H1 (cell line): Measurements from ENCODE around the gene BCAS3.

ENCODE experiments used
- CEBPB ChIP-seq: IDR thresholded peaks from 2 replicates; pipeline ENCODE4 v1.6.1; 2012; ENCODE audit warnings: low read depth, low read length
- CHD2 ChIP-seq: IDR thresholded peaks from 2 replicates; pipeline ENCODE4 v1.6.1; 2012; ENCODE audit warnings: low read length, improper control_type of control experiment
- CREB1 ChIP-seq: IDR thresholded peaks from 2 replicates; pipeline ENCODE4 v1.6.1; 2012; ENCODE audit warnings: inconsistent platforms
- HDAC2 ChIP-seq, 2 experiments: fragments of 300-600 bp in 1 of 2; sonication (generic) in 1 of 2; IDR thresholded peaks; 2 replicates each; pipeline ENCODE4 v1.6.1; 2011 to 2012; ENCODE audit warnings: low read depth in 2 of 2, low read length in 2 of 2, mild to moderate bottlenecking in 2 of 2, moderate library complexity in 2 of 2, borderline replicate concordance in 1 of 2, inconsistent platforms in 1 of 2
- MAFK ChIP-seq: IDR thresholded peaks from 2 replicates; pipeline ENCODE4 v1.6.1; 2012; ENCODE audit warnings: low read depth, mild to moderate bottlenecking, improper control_type of control experiment, low read length
- POLR2AphosphoS5 ChIP-seq: IDR thresholded peaks from 2 replicates; pipeline ENCODE4 v1.6.1; 2011; ENCODE audit warnings: low read depth, low read length
- RAD21 ChIP-seq, 2 experiments: IDR thresholded peaks in 1 of 2; conservative IDR thresholded peaks in 1 of 2; 2 replicates each; pipeline ENCODE4 v1.6.1; 2011; ENCODE audit warnings: low read depth in 2 of 2, low read length in 2 of 2, improper control_type of control experiment in 1 of 2, inconsistent platforms in 1 of 2, mild to moderate bottlenecking in 1 of 2, moderate library complexity in 1 of 2
- RFX5 ChIP-seq: IDR thresholded peaks from 2 replicates; pipeline ENCODE4 v1.6.1; 2011; ENCODE audit warnings: low read depth, low read length, improper control_type of control experiment, borderline replicate concordance
- RXRA ChIP-seq: IDR thresholded peaks from 2 replicates; pipeline ENCODE4 v1.6.1; 2011; ENCODE audit warnings: low read depth, mild to moderate bottlenecking, low read length, moderate library complexity; ENCODE audit not compliant: insufficient read depth
- TF ChIP-seq, protein P1 (sequence below), 3 experiments: IDR thresholded peaks; 1 replicate in 2 of 3; 2 replicates in 1 of 3; pipeline versions ENCODE4 v1.5.1 to v1.6.1; 2011; ENCODE audit warnings: low read length in 3 of 3, mild to moderate bottlenecking in 3 of 3, inconsistent platforms in 2 of 3, low read depth in 1 of 3, moderate library complexity in 1 of 3; ENCODE audit not compliant: insufficient read depth in 1 of 3; ENCODE audit errors: control extremely low read depth in 1 of 3
- TF ChIP-seq, protein P2 (sequence below): fragments of 300-600 bp; sonication (generic); IDR thresholded peaks from 2 replicates; pipeline ENCODE4 v1.7.1; 2012; ENCODE audit warnings: low read length, moderate library complexity, mild to moderate bottlenecking, inconsistent platforms; ENCODE audit not compliant: insufficient replicate concordance

DNA sequence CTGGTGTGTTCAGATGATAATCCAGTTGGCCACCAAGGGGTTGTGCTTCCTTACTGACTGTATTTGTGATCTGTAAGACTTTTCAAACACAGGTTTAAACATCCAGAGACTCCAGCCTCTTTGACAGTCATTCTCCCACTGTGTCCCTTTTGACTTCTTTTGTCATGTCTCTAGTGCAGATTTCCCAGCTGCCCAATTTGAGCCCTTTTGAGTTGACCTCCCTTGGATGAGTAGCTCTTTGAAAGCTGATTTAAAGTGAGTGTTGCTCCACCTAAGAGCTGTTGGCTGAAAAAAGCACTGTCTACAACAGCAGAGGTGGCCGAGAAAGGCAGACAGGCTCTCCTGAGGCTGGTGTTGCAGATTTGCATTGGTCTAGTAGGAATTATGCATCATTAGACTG is 533.6 kb downstream of the BCAS3 start:
- TF ChIP-seq, protein P1, sequence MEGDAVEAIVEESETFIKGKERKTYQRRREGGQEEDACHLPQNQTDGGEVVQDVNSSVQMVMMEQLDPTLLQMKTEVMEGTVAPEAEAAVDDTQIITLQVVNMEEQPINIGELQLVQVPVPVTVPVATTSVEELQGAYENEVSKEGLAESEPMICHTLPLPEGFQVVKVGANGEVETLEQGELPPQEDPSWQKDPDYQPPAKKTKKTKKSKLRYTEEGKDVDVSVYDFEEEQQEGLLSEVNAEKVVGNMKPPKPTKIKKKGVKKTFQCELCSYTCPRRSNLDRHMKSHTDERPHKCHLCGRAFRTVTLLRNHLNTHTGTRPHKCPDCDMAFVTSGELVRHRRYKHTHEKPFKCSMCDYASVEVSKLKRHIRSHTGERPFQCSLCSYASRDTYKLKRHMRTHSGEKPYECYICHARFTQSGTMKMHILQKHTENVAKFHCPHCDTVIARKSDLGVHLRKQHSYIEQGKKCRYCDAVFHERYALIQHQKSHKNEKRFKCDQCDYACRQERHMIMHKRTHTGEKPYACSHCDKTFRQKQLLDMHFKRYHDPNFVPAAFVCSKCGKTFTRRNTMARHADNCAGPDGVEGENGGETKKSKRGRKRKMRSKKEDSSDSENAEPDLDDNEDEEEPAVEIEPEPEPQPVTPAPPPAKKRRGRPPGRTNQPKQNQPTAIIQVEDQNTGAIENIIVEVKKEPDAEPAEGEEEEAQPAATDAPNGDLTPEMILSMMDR (IDR thresholded peaks at IDR 0.05; ENCODE audit: control extremely low read depth in 1 of 3, insufficient read depth in 1 of 3, low read depth in 1 of 3, low read length in 3 of 3) = no peak
- TF ChIP-seq RAD21 (IDR thresholded peaks at IDR 0.05 in 1 of 2, conservative IDR thresholded peaks at IDR 0.05 in 1 of 2; ENCODE audit: low read depth in 2 of 2, low read length in 2 of 2) = no peak
- TF ChIP-seq CEBPB = no peak
- TF ChIP-seq CREB1 = no peak
- no peak for TF ChIP-seq MAFK
- TF ChIP-seq POLR2AphosphoS5 = no peak
- no peak for TF ChIP-seq RXRA
- no peak for TF ChIP-seq CHD2
- TF ChIP-seq RFX5 = no peak
- TF ChIP-seq, protein P2, sequence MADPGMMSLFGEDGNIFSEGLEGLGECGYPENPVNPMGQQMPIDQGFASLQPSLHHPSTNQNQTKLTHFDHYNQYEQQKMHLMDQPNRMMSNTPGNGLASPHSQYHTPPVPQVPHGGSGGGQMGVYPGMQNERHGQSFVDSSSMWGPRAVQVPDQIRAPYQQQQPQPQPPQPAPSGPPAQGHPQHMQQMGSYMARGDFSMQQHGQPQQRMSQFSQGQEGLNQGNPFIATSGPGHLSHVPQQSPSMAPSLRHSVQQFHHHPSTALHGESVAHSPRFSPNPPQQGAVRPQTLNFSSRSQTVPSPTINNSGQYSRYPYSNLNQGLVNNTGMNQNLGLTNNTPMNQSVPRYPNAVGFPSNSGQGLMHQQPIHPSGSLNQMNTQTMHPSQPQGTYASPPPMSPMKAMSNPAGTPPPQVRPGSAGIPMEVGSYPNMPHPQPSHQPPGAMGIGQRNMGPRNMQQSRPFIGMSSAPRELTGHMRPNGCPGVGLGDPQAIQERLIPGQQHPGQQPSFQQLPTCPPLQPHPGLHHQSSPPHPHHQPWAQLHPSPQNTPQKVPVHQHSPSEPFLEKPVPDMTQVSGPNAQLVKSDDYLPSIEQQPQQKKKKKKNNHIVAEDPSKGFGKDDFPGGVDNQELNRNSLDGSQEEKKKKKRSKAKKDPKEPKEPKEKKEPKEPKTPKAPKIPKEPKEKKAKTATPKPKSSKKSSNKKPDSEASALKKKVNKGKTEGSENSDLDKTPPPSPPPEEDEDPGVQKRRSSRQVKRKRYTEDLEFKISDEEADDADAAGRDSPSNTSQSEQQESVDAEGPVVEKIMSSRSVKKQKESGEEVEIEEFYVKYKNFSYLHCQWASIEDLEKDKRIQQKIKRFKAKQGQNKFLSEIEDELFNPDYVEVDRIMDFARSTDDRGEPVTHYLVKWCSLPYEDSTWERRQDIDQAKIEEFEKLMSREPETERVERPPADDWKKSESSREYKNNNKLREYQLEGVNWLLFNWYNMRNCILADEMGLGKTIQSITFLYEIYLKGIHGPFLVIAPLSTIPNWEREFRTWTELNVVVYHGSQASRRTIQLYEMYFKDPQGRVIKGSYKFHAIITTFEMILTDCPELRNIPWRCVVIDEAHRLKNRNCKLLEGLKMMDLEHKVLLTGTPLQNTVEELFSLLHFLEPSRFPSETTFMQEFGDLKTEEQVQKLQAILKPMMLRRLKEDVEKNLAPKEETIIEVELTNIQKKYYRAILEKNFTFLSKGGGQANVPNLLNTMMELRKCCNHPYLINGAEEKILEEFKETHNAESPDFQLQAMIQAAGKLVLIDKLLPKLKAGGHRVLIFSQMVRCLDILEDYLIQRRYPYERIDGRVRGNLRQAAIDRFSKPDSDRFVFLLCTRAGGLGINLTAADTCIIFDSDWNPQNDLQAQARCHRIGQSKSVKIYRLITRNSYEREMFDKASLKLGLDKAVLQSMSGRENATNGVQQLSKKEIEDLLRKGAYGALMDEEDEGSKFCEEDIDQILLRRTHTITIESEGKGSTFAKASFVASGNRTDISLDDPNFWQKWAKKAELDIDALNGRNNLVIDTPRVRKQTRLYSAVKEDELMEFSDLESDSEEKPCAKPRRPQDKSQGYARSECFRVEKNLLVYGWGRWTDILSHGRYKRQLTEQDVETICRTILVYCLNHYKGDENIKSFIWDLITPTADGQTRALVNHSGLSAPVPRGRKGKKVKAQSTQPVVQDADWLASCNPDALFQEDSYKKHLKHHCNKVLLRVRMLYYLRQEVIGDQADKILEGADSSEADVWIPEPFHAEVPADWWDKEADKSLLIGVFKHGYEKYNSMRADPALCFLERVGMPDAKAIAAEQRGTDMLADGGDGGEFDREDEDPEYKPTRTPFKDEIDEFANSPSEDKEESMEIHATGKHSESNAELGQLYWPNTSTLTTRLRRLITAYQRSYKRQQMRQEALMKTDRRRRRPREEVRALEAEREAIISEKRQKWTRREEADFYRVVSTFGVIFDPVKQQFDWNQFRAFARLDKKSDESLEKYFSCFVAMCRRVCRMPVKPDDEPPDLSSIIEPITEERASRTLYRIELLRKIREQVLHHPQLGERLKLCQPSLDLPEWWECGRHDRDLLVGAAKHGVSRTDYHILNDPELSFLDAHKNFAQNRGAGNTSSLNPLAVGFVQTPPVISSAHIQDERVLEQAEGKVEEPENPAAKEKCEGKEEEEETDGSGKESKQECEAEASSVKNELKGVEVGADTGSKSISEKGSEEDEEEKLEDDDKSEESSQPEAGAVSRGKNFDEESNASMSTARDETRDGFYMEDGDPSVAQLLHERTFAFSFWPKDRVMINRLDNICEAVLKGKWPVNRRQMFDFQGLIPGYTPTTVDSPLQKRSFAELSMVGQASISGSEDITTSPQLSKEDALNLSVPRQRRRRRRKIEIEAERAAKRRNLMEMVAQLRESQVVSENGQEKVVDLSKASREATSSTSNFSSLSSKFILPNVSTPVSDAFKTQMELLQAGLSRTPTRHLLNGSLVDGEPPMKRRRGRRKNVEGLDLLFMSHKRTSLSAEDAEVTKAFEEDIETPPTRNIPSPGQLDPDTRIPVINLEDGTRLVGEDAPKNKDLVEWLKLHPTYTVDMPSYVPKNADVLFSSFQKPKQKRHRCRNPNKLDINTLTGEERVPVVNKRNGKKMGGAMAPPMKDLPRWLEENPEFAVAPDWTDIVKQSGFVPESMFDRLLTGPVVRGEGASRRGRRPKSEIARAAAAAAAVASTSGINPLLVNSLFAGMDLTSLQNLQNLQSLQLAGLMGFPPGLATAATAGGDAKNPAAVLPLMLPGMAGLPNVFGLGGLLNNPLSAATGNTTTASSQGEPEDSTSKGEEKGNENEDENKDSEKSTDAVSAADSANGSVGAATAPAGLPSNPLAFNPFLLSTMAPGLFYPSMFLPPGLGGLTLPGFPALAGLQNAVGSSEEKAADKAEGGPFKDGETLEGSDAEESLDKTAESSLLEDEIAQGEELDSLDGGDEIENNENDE = no peak
- TF ChIP-seq HDAC2 (IDR thresholded peaks at IDR 0.05; ENCODE audit: borderline replicate concordance in 1 of 2, low read depth in 2 of 2, low read length in 2 of 2) = no peak
